Measurements from ENCODE around the gene CROT. TPM values are rescaled to one million over a fixed set of nuclear protein-coding genes. Genes with fewer than 3 reads are reported as not detected.
"Not testable (repeated sequence)": the region's sequence is repeated elsewhere in the genome, so short reads cannot be mapped to it uniquely, and the experiment has no call there.

CROT gene
- total and polyA plus RNA-seq, 2 experiments from 2014 or later: 11.1 to 13.4 TPM

- Histone ChIP-seq H4K20me1 (ENCODE audit: insufficient read depth) (no peaks in the 10 kb centered on the region), H3K79me2 (ENCODE audit: insufficient read depth) (no peaks in the 10 kb centered on the region), H3K9me3 (ENCODE audit: low read depth) (no peaks in the 10 kb centered on the region), H3K4me2 (ENCODE audit: unreplicated experiment) (peak overlapping the region; percentile 59), H3K9me2 (ENCODE audit: insufficient read depth) (no peaks in the 10 kb centered on the region), H3K4me1 (ENCODE audit: insufficient read depth) (peaks cover 17% of the 10 kb centered on the region), H3K4me3 (no peak overlapping the region), H3K36me3 (ENCODE audit: low read depth) (no peaks in the 10 kb centered on the region), H3K27ac (no peak overlapping the region), H3K9ac (no peak overlapping the region), H3F3A (ENCODE audit: insufficient read depth) (peaks cover 17% of the 10 kb centered on the region), H3K27me3 (replicated peaks; ENCODE audit: insufficient read depth) (no peaks in the 10 kb centered on the region), H2AFZ (no peak overlapping the region)
- 77 to 83% methylated on average over 3 of the region's 3 CpGs for WGBS, 2 experiments (ENCODE audit: low coverage in 1 of 2, low lambda C conversion rate in 2 of 2, missing lambda C conversion rate in 2 of 2)
- TF ChIP-seq EZH2 (IDR thresholded peaks at IDR 0.05; ENCODE audit: insufficient read depth, poor library complexity, severe bottlenecking): no peak
- TF ChIP-seq EZH2phosphoT487 (IDR thresholded peaks at IDR 0.05; ENCODE audit: insufficient read depth, low read depth): no peak
- in situ Hi-C loops (cut with MboI): no loop called here
- no peak for DNase-seq
These were observed 29.3 kb upstream of the CROT start for GRCh38 chr7:87316097-87316700.

GRCh38 chr7:87316846-87317552, 28.5 kb upstream of the CROT start:
- no peak overlapping the region for H3K4me3 ChIP-seq
- TF ChIP-seq EZH2phosphoT487 (IDR thresholded peaks at IDR 0.05; ENCODE audit: insufficient read depth, low read depth) (no peak), EZH2 (IDR thresholded peaks at IDR 0.05; ENCODE audit: insufficient read depth, poor library complexity, severe bottlenecking) (no peak)
- H3F3A ChIP-seq (ENCODE audit: insufficient read depth): peaks cover 17% of the 10 kb centered on the region
- in situ Hi-C loops (cut with MboI): no loop called here
- WGBS, 2 experiments (ENCODE audit: low coverage in 1 of 2, low lambda C conversion rate in 2 of 2, missing lambda C conversion rate in 2 of 2): 0 to 4% methylated on average over 1 of the region's 1 CpG
- DNase-seq: peak; percentile 88
- H3K36me3 ChIP-seq (ENCODE audit: low read depth): no peaks in the 10 kb centered on the region
- H3K27me3 ChIP-seq (replicated peaks; ENCODE audit: insufficient read depth): no peaks in the 10 kb centered on the region
- H3K4me1 ChIP-seq (ENCODE audit: insufficient read depth): peaks cover 16% of the 10 kb centered on the region
- H3K9ac ChIP-seq: no peak overlapping the region
- no peak overlapping the region for H2AFZ ChIP-seq
- no peaks in the 10 kb centered on the region for H3K9me2 ChIP-seq (ENCODE audit: insufficient read depth)
- H3K9me3 ChIP-seq (ENCODE audit: low read depth): no peaks in the 10 kb centered on the region
- no peaks in the 10 kb centered on the region for H4K20me1 ChIP-seq (ENCODE audit: insufficient read depth)
- H3K27ac ChIP-seq: no peak overlapping the region
- peak overlapping the region; percentile 59 for H3K4me2 ChIP-seq (ENCODE audit: unreplicated experiment)
- H3K79me2 ChIP-seq (ENCODE audit: insufficient read depth): no peaks in the 10 kb centered on the region

GRCh38 chr7:87317691-87318245, 27.7 kb upstream of the CROT start:
- in situ Hi-C loops (cut with MboI): no loop called here
- H3K9me3 ChIP-seq (ENCODE audit: low read depth): no peaks in the 10 kb centered on the region
- DNase-seq: no peak
- 100% methylated on average over 2 of the region's 2 CpGs for WGBS, 2 experiments (ENCODE audit: low coverage in 1 of 2, low lambda C conversion rate in 2 of 2, missing lambda C conversion rate in 2 of 2)
- H3K4me2 ChIP-seq (ENCODE audit: unreplicated experiment): no peak overlapping the region
- no peaks in the 10 kb centered on the region for H3K27me3 ChIP-seq (replicated peaks; ENCODE audit: insufficient read depth)
- TF ChIP-seq EZH2phosphoT487 (IDR thresholded peaks at IDR 0.05; ENCODE audit: insufficient read depth, low read depth) (no peak), EZH2 (IDR thresholded peaks at IDR 0.05; ENCODE audit: insufficient read depth, poor library complexity, severe bottlenecking) (no peak)
- peaks cover 16% of the 10 kb centered on the region for H3K4me1 ChIP-seq (ENCODE audit: insufficient read depth)
- no peak overlapping the region for H3K4me3 ChIP-seq
- H4K20me1 ChIP-seq (ENCODE audit: insufficient read depth): no peaks in the 10 kb centered on the region
- H3K36me3 ChIP-seq (ENCODE audit: low read depth): no peaks in the 10 kb centered on the region
- no peak overlapping the region for H3K27ac ChIP-seq
- no peaks in the 10 kb centered on the region for H3K79me2 ChIP-seq (ENCODE audit: insufficient read depth)
- H3K9me2 ChIP-seq (ENCODE audit: insufficient read depth): no peaks in the 10 kb centered on the region
- H3F3A ChIP-seq (ENCODE audit: insufficient read depth): peaks cover 17% of the 10 kb centered on the region
- H2AFZ ChIP-seq: no peak overlapping the region
- H3K9ac ChIP-seq: no peak overlapping the region

- DNase-seq: no peak
- no peaks in the 10 kb centered on the region for H4K20me1 ChIP-seq (ENCODE audit: insufficient read depth)
- H3K27me3 ChIP-seq (replicated peaks; ENCODE audit: insufficient read depth): no peaks in the 10 kb centered on the region
- H3K36me3 ChIP-seq (ENCODE audit: low read depth): no peaks in the 10 kb centered on the region
- peaks cover 16% of the 10 kb centered on the region for H3K4me1 ChIP-seq (ENCODE audit: insufficient read depth)
- no peak for TF ChIP-seq EZH2phosphoT487 (IDR thresholded peaks at IDR 0.05; ENCODE audit: insufficient read depth, low read depth)
- no peak for TF ChIP-seq EZH2 (IDR thresholded peaks at IDR 0.05; ENCODE audit: insufficient read depth, poor library complexity, severe bottlenecking)
- H3F3A ChIP-seq (ENCODE audit: insufficient read depth): peaks cover 17% of the 10 kb centered on the region
- no peak overlapping the region for H3K27ac ChIP-seq
- H3K9me2 ChIP-seq (ENCODE audit: insufficient read depth): no peaks in the 10 kb centered on the region
- no peak overlapping the region for H2AFZ ChIP-seq
- in situ Hi-C loops (cut with MboI): no loop called here
- no peaks in the 10 kb centered on the region for H3K79me2 ChIP-seq (ENCODE audit: insufficient read depth)
- H3K9ac ChIP-seq: no peak overlapping the region
- no peaks in the 10 kb centered on the region for H3K9me3 ChIP-seq (ENCODE audit: low read depth)
- no peak overlapping the region for H3K4me2 ChIP-seq (ENCODE audit: unreplicated experiment)
- 50 to 67% methylated on average over 1 of the region's 1 CpG for WGBS, 2 experiments (ENCODE audit: low coverage in 1 of 2, low lambda C conversion rate in 2 of 2, missing lambda C conversion rate in 2 of 2)
- H3K4me3 ChIP-seq: no peak overlapping the region
These were observed 26.7 kb upstream of the CROT start for GRCh38 chr7:87318741-87319140.

- H3K9ac ChIP-seq; H3K4me2 ChIP-seq (ENCODE audit: unreplicated experiment); H3K4me3 ChIP-seq; H4K20me1 ChIP-seq (ENCODE audit: insufficient read depth); H3K36me3 ChIP-seq (ENCODE audit: low read depth); H3K79me2 ChIP-seq (ENCODE audit: insufficient read depth); H3K9me3 ChIP-seq (ENCODE audit: low read depth); DNase-seq; H3K9me2 ChIP-seq (ENCODE audit: insufficient read depth); H3K27me3 ChIP-seq (replicated peaks; ENCODE audit: insufficient read depth); H2AFZ ChIP-seq; H3K27ac ChIP-seq; in situ Hi-C loops (cut with MboI): not testable (repeated sequence)
- H3K4me1 ChIP-seq (ENCODE audit: insufficient read depth): peaks cover 16% of the 10 kb centered on the region
- 89 to 95% methylated on average over 8 of the region's 8 CpGs for WGBS, 2 experiments (ENCODE audit: low coverage in 1 of 2, low lambda C conversion rate in 2 of 2, missing lambda C conversion rate in 2 of 2)
- peaks cover 17% of the 10 kb centered on the region for H3F3A ChIP-seq (ENCODE audit: insufficient read depth)
These were observed 26.3 kb upstream of the CROT start for GRCh38 chr7:87319154-87319581.

All from GM23248 (cell line).